Neural progenitor cell (in vitro differentiated cells): ENCODE measurements around the gene ZNF831.

ENCODE experiments used
- EZH2 ChIP-seq: fragments of 200-600 bp; sonication (generic); IDR thresholded peaks from 2 replicates; pipeline ENCODE4 v1.6.1; 2017; ENCODE audit warnings: antibody characterized with exemption, mild to moderate bottlenecking, moderate library complexity
- EZH2phosphoT487 ChIP-seq: fragments of 200-600 bp; sonication (generic); IDR thresholded peaks from 2 replicates; pipeline ENCODE4 v1.6.1; 2017; ENCODE audit warnings: antibody characterized with exemption
- TF ChIP-seq, protein P1 (sequence below): fragments of 200-600 bp; sonication (generic); IDR thresholded peaks from 2 replicates; pipeline ENCODE4 v1.5.1; 2017; ENCODE audit warnings: antibody characterized with exemption, mild to moderate bottlenecking

DNA sequence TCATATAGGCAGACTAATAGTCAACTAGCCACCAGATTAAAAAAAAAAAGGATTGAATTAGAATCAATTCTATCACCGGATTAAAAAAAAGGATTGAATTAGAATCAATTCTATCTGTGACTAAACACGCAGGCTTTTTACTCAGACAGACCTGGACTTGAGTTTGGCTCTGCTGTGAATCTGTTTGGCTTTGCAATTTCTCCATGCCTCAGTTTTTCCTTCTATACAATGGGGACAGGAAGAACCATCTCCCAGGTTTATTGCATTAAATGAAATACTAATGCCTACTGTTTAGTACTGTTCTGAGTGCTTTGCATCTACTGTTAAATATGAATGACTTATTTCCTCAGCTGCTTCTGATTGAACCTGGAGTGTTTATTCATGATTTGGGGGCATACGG lies 106.8 kb downstream of the ZNF831 start:
- TF ChIP-seq, protein P1, sequence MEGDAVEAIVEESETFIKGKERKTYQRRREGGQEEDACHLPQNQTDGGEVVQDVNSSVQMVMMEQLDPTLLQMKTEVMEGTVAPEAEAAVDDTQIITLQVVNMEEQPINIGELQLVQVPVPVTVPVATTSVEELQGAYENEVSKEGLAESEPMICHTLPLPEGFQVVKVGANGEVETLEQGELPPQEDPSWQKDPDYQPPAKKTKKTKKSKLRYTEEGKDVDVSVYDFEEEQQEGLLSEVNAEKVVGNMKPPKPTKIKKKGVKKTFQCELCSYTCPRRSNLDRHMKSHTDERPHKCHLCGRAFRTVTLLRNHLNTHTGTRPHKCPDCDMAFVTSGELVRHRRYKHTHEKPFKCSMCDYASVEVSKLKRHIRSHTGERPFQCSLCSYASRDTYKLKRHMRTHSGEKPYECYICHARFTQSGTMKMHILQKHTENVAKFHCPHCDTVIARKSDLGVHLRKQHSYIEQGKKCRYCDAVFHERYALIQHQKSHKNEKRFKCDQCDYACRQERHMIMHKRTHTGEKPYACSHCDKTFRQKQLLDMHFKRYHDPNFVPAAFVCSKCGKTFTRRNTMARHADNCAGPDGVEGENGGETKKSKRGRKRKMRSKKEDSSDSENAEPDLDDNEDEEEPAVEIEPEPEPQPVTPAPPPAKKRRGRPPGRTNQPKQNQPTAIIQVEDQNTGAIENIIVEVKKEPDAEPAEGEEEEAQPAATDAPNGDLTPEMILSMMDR = no peak
- TF ChIP-seq EZH2 (no peak), EZH2phosphoT487 (no peak)
